Measurements from ENCODE around the gene GLDC. TPM values are rescaled to one million over a fixed set of nuclear protein-coding genes. Genes with fewer than 3 reads are reported as not detected.
"Not testable (repeated sequence)": the region's sequence is repeated elsewhere in the genome, so short reads cannot be mapped to it uniquely, and the experiment has no call there.

Gene GLDC
- total and polyA plus RNA-seq, 9 donors, result 0.27 to 2.1 (median 0.64) TPM

DNA sequence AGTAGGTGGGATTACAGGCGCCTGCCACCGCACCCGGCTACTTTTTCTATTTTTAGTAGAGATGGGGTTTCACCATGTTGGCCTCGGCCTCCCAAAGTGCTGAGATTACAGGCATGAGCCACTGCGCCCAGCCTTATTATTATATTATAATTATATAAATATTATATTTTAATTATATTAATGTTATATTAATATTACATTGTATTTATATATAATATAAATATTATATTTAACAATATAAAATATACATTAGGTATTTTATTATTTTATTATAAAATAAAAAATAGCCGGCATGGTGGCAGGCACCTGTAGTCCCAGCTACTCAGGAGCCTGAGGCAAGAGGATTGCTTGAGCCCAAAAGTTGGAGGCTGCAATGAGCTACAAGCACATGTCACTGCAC is 21.6 kb upstream of the GLDC start:
- no peaks in the 10 kb centered on the region for H3K4me1 ChIP-seq (ENCODE audit: control insufficient read depth, insufficient read depth, low read length)
- H3K36me3 ChIP-seq (ENCODE audit: control insufficient read depth, insufficient read depth, low read length), result no peaks in the 10 kb centered on the region
- DNase-seq, result no peak
- no peak overlapping the region for H3K27ac ChIP-seq (ENCODE audit: low read length)
- H3K4me3 ChIP-seq (ENCODE audit: low read length), result no peak overlapping the region
- no peaks in the 10 kb centered on the region for H3K27me3 ChIP-seq (ENCODE audit: control insufficient read depth, insufficient read depth, low read length)
- WGBS (ENCODE audit: insufficient coverage), result no CpG with 5 or more reads among the region's 6 CpGs
- no peaks in the 10 kb centered on the region for H3K9me3 ChIP-seq (replicated peaks; ENCODE audit: control insufficient read depth, low read depth, low read length)

DNA sequence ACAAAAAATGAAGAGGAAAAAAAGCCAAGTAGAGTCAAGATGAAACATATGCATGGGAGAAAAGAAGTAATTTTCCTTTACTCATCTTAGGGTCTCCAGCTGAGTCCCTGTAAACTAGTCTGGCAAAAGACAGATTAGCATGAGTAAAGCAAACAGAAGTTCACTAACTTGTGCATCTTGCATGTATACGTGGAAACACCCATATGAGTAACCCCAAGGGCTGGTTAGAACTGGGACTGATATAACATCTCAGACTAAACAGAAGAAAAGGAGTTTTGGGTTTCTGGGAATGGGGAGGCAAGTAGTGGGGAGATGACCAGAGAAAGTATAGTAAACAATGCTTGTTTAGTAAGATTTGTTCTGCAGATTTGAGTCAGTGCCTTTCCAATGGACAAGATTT is 20.1 kb upstream of the GLDC start:
- Histone ChIP-seq H3K27ac (ENCODE audit: low read length) (no peak overlapping the region), H3K36me3 (ENCODE audit: control insufficient read depth, insufficient read depth, low read length) (no peaks in the 10 kb centered on the region), H3K4me1 (ENCODE audit: control insufficient read depth, insufficient read depth, low read length) (no peaks in the 10 kb centered on the region), H3K27me3 (ENCODE audit: control insufficient read depth, insufficient read depth, low read length) (no peaks in the 10 kb centered on the region), H3K4me3 (ENCODE audit: low read length) (no peak overlapping the region), H3K9me3 (replicated peaks; ENCODE audit: control insufficient read depth, low read depth, low read length) (no peaks in the 10 kb centered on the region)
- DNase-seq, result no peak
- no CpG with 5 or more reads among the region's 1 CpG for WGBS (ENCODE audit: insufficient coverage)

DNA sequence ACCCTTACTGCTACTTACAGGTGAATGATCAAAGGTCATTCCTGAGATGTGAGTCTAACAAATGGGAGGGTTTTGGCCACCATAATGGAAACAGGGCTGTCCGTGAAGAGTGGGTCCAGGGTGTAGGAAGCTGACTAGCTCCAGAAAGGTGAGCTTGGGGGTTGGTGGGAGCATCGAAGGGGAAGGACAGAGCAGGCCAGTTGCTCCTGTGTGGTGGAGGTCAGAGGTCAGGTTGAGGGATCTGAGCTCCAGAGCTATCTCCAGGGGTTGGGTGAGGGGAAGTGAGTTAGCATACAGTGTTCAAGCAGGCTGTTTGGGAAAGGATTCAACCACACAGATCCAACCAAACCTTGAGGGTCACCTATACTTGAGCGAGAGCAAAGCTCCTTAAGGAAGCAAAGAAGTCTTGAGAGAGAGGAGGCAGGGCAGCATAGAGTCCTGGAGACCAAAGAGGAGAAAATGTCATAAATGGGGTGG is 18.7 kb upstream of the GLDC start:
- H3K27ac ChIP-seq (ENCODE audit: low read length), result no peak overlapping the region
- H3K27me3 ChIP-seq (ENCODE audit: control insufficient read depth, insufficient read depth, low read length), result no peaks in the 10 kb centered on the region
- H3K9me3 ChIP-seq (replicated peaks; ENCODE audit: control insufficient read depth, low read depth, low read length), result no peaks in the 10 kb centered on the region
- no peak overlapping the region for H3K4me3 ChIP-seq (ENCODE audit: low read length)
- no peak for DNase-seq
- H3K36me3 ChIP-seq (ENCODE audit: control insufficient read depth, insufficient read depth, low read length), result no peaks in the 10 kb centered on the region
- no peaks in the 10 kb centered on the region for H3K4me1 ChIP-seq (ENCODE audit: control insufficient read depth, insufficient read depth, low read length)
- 73% methylated on average over 2 of the region's 3 CpGs for WGBS (ENCODE audit: insufficient coverage)

DNA sequence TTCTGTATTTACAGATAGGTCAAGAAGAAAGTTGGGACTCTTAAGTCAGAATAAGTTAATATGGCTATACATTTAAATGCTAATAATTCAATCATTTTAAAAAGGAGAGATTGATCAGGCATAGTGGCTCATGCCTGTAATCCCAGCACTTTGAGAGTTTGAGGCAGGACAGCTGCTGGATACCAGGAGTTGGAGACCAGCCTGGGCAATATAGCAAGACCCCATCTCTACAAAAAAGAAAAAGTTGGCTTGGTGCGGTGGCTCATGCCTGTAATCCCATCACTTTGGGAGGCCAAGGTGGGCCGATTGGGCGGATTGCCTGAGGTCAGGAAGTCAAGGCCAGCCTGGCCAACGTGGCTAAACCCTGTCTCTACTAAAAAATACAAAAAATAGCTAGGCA is 15.0 kb upstream of the GLDC start:
- H3K36me3 ChIP-seq (ENCODE audit: control insufficient read depth, insufficient read depth, low read length), result no peaks in the 10 kb centered on the region
- no peaks in the 10 kb centered on the region for H3K4me1 ChIP-seq (ENCODE audit: control insufficient read depth, insufficient read depth, low read length)
- no peaks in the 10 kb centered on the region for H3K27me3 ChIP-seq (ENCODE audit: control insufficient read depth, insufficient read depth, low read length)
- no peak for DNase-seq
- H3K27ac ChIP-seq (ENCODE audit: low read length), result no peak overlapping the region
- no CpG with 5 or more reads among the region's 4 CpGs for WGBS (ENCODE audit: insufficient coverage)
- H3K9me3 ChIP-seq (replicated peaks; ENCODE audit: control insufficient read depth, low read depth, low read length), result no peaks in the 10 kb centered on the region
- no peak overlapping the region for H3K4me3 ChIP-seq (ENCODE audit: low read length)

DNA sequence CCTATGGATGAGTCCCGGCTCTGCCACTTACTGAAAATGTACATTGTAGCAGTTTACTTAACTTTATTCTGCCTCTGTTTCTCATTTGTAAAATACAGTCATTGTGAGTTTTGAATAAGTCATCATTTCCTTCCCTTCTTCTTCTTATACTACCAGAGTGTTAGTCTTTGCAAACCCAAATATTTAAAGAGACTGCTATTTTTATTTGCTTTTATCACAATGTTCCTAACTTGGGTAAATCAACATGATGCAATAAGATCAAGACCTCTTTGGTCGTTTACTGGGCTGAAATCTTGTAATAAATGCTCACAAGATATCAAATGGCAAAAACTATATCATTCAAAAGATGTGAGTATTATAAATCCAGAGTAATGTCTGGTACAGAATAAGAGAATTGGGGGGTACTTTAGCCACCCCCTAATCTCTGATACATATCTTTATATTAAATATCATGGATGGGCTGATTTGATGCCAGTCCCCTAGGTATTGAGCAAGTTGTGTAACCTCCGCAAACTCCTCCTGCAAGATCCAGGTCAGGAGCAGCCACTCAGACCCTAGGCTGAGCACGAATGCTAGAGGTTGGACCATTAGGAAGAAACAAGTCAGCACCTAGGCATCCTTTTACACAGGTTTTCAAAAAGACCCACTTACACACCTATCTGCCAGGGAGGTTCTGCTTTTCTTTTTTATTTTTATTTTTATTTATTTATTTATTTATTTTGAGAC is 13.3 kb upstream of the GLDC start:
- peaks cover 2% of the 10 kb centered on the region for H3K27me3 ChIP-seq (ENCODE audit: control insufficient read depth, insufficient read depth, low read length)
- no peaks in the 10 kb centered on the region for H3K36me3 ChIP-seq (ENCODE audit: control insufficient read depth, insufficient read depth, low read length)
- WGBS (ENCODE audit: insufficient coverage), result 86% methylated on average over 2 of the region's 4 CpGs
- H3K9me3 ChIP-seq (replicated peaks; ENCODE audit: control insufficient read depth, low read depth, low read length), result no peaks in the 10 kb centered on the region
- no peak overlapping the region for H3K27ac ChIP-seq (ENCODE audit: low read length)
- no peak for DNase-seq
- H3K4me3 ChIP-seq (ENCODE audit: low read length), result no peak overlapping the region
- H3K4me1 ChIP-seq (ENCODE audit: control insufficient read depth, insufficient read depth, low read length), result no peaks in the 10 kb centered on the region

DNA sequence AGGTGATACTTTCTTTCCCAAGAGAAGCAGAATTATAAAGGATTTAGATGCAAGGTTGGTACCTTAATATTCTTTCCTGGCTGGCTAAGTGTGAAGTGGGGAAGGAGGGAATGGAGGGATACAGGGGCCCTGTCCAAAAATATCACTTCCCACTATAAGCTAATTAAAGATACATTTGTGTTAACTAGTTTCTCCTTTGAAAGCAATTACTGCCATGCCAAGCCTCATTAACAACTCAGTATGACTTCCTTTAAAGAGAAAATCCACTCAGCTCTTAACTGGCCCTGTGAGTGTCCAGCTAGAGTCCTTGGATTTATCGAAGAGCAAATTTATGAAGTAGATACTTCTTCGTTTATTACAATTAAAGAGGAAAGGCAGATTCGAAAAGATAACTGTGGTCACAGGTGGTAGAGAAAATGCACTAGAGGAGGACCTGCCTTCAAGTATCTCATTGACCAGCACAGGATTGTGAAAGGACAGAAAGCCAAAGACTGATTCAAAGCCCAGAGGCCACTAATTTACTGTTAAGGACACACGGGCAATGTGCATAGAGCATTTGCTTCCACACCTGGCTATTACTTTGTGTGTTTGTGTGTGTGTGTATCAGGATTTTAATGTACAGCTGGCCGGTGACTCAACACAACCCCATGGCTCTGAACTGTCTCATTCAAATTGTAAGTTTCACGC is 11.2 kb upstream of the GLDC start:
- no peaks in the 10 kb centered on the region for H3K9me3 ChIP-seq (replicated peaks; ENCODE audit: control insufficient read depth, low read depth, low read length)
- H3K36me3 ChIP-seq (ENCODE audit: control insufficient read depth, insufficient read depth, low read length), result no peaks in the 10 kb centered on the region
- H3K4me3 ChIP-seq (ENCODE audit: low read length), result no peak overlapping the region
- no peak for DNase-seq
- no peaks in the 10 kb centered on the region for H3K4me1 ChIP-seq (ENCODE audit: control insufficient read depth, insufficient read depth, low read length)
- H3K27ac ChIP-seq (ENCODE audit: low read length), result no peak overlapping the region
- WGBS (ENCODE audit: insufficient coverage), result 75% methylated on average over 1 of the region's 6 CpGs
- peaks cover 2% of the 10 kb centered on the region for H3K27me3 ChIP-seq (ENCODE audit: control insufficient read depth, insufficient read depth, low read length)

DNA sequence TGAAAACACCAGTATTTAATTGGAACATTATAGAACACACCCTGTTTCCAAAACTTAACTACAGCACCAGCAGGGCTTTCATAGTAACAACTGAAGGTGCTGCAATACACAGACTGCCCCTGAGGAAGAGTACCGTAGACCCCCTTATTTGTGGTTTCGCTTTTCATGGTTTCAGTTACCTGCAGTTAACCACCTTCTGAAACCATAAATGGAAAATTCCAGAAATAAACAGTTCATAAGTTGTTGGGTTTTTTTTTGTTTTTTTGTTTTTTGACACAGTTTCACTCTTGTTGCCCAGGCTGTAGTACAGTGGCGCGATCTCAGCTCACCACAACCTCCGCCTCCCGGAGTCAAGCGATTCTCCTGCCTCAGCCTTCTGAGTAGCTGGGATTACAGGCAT is 9.5 kb upstream of the GLDC start:
- Histone ChIP-seq H3K27me3 (ENCODE audit: control insufficient read depth, insufficient read depth, low read length) (peaks cover 2% of the 10 kb centered on the region), H3K4me1 (ENCODE audit: control insufficient read depth, insufficient read depth, low read length) (no peaks in the 10 kb centered on the region), H3K27ac (ENCODE audit: low read length) (no peak overlapping the region), H3K9me3 (replicated peaks; ENCODE audit: control insufficient read depth, low read depth, low read length) (no peaks in the 10 kb centered on the region), H3K4me3 (ENCODE audit: low read length) (no peak overlapping the region), H3K36me3 (ENCODE audit: control insufficient read depth, insufficient read depth, low read length) (no peaks in the 10 kb centered on the region)
- WGBS (ENCODE audit: insufficient coverage), result 100% methylated on average over 2 of the region's 7 CpGs
- DNase-seq, result no peak

DNA sequence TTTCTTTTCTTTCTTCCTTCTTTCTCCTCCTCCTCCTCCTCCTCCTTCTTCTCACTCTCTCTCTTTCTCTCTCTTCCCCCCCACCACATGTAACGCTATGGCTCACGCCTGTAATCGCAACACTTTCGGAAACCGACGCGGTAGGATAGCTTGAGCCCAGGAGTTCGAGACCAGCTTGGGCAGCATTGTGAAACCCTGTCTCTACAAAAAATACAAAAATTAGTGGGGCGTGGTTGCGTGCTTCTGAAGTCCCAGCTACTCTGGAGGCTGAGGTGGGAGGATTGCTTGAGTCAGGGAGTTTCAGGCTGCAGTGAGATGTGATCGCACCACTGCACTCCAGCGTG is 736 bp upstream of the GLDC start:
- 15% methylated on average over 7 of the region's 12 CpGs for WGBS (ENCODE audit: insufficient coverage)
- DNase-seq, result no peak
- Histone ChIP-seq H3K4me3 (ENCODE audit: low read length) (no peak overlapping the region), H3K27ac (ENCODE audit: low read length) (no peak overlapping the region), H3K27me3 (ENCODE audit: control insufficient read depth, insufficient read depth, low read length) (peaks cover 61% of the 10 kb centered on the region), H3K4me1 (ENCODE audit: control insufficient read depth, insufficient read depth, low read length) (peaks cover 12% of the 10 kb centered on the region), H3K9me3 (replicated peaks; ENCODE audit: control insufficient read depth, low read depth, low read length) (no peaks in the 10 kb centered on the region), H3K36me3 (ENCODE audit: control insufficient read depth, insufficient read depth, low read length) (no peaks in the 10 kb centered on the region)

DNA sequence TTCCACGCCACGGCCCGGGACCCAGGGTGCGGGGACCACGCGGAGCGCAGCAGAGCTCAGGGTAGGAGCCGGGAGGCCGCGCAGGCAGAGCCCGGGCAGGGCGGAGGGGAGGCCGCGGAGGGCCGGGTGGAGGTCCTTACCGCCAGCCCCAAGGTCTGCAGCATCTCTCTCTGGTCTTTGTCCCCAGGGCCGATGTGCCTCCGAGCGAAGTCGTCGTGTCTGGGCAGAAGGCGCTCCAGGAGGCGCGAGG is 499 bp downstream of the GLDC start:
- Histone ChIP-seq H3K4me1 (ENCODE audit: control insufficient read depth, insufficient read depth, low read length) (peaks cover 12% of the 10 kb centered on the region), H3K27me3 (ENCODE audit: control insufficient read depth, insufficient read depth, low read length) (peaks cover 64% of the 10 kb centered on the region)
- not testable (repeated sequence) for DNase-seq; H3K9me3 ChIP-seq (replicated peaks; ENCODE audit: control insufficient read depth, low read depth, low read length); H3K36me3 ChIP-seq (ENCODE audit: control insufficient read depth, insufficient read depth, low read length); H3K27ac ChIP-seq (ENCODE audit: low read length); H3K4me3 ChIP-seq (ENCODE audit: low read length)
- 2% methylated on average over 21 of the region's 24 CpGs for WGBS (ENCODE audit: insufficient coverage)

DNA sequence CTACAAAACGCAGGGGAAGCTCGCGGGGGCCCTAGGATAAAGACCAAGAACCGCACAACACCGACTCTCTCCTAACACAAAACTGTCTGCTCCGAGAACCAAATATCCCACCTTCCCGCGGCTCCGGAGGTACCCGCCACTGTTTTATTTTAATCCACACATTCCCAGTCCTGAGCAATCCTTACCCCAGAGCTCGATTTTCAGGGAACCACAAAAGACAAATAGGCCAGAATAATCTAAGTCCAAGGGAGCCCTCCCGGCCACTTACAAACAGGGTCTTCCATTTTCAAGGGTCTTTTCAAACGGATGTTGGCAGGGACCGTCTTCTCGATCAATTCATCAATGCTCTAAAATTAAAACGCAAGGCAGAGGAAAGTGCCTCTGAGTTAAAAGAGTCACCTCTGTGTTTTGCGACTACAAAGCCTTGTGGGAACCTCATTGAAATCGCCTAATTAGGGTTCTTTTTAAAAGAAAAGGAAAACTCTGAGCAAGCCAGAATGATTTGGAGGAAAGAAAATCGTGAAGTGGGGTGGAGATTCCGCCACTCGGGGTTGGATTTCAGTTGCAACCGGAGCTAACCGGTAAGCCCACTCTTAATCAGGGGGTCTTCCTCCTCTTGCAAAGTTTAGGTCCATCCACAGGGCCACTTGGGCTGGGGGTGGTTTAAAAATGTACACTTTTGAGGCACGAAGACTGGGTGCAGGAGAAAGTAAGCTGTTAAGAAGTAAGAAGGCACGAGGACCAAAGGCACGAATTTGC is 1.0 kb downstream of the GLDC start:
- Histone ChIP-seq H3K4me3 (ENCODE audit: low read length) (no peak overlapping the region), H3K36me3 (ENCODE audit: control insufficient read depth, insufficient read depth, low read length) (no peaks in the 10 kb centered on the region), H3K27me3 (ENCODE audit: control insufficient read depth, insufficient read depth, low read length) (peaks cover 64% of the 10 kb centered on the region), H3K4me1 (ENCODE audit: control insufficient read depth, insufficient read depth, low read length) (peaks cover 12% of the 10 kb centered on the region), H3K9me3 (replicated peaks; ENCODE audit: control insufficient read depth, low read depth, low read length) (no peaks in the 10 kb centered on the region), H3K27ac (ENCODE audit: low read length) (no peak overlapping the region)
- no peak for DNase-seq
- 1% methylated on average over 20 of the region's 26 CpGs for WGBS (ENCODE audit: insufficient coverage)

All from muscle of leg (tissue), 11 donors.